Subcutaneous abdominal adipose tissue (tissue), 5 donors: ENCODE measurements around the gene KCNB1.
"Not testable (repeated sequence)": the region's sequence is repeated elsewhere in the genome, so short reads cannot be mapped to it uniquely, and the experiment has no call there.

ENCODE experiments used
- H3K27ac ChIP-seq: one replicate; pipeline ENCODE4 v1.7.0; 2013; ENCODE audit warnings: low read depth, mild to moderate bottlenecking, inconsistent platforms, low read length, moderate library complexity
- H3K27me3 ChIP-seq, 5 donors: one replicate each; pipeline ENCODE4 v1.7.0; 2013; ENCODE audit warnings: low read length in 5 of 5, inconsistent platforms in 1 of 5; ENCODE audit not compliant: control insufficient read depth in 5 of 5, insufficient read depth in 4 of 5
- H3K36me3 ChIP-seq, 5 donors: one replicate each; pipeline ENCODE4 v1.7.0; 2013; ENCODE audit warnings: low read length in 5 of 5; ENCODE audit not compliant: control insufficient read depth in 5 of 5, insufficient read depth in 5 of 5
- H3K4me1 ChIP-seq, 5 donors: one replicate each; pipeline ENCODE4 v1.7.0; 2013; ENCODE audit warnings: low read length in 5 of 5, mild to moderate bottlenecking in 3 of 5, moderate library complexity in 1 of 5; ENCODE audit not compliant: control insufficient read depth in 5 of 5, insufficient read depth in 5 of 5
- H3K4me3 ChIP-seq, 5 donors: one replicate each; pipeline ENCODE4 v1.7.0; 2013; ENCODE audit warnings: low read length in 5 of 5, low read depth in 1 of 5
- H3K9ac ChIP-seq, 5 donors: one replicate each; pipeline ENCODE4 v1.7.0; 2013; ENCODE audit warnings: low read length in 5 of 5, mild to moderate bottlenecking in 4 of 5, moderate library complexity in 3 of 5
- H3K9me3 ChIP-seq, 5 donors: one replicate each; pipeline ENCODE4 v1.7.0; 2013; ENCODE audit warnings: low read length in 5 of 5; ENCODE audit not compliant: control insufficient read depth in 5 of 5
- donor health status: healthy.
- donor health status: healthy.
- donor health status: healthy.
- donor health status: healthy.
- donor health status: healthy.

KCNB1 gene

GRCh38 chr20:49418809-49419208 lies 63.7 kb downstream of the KCNB1 start:
- Histone ChIP-seq H3K36me3 (no peaks in the 10 kb centered on the region), H3K4me3 (no peak overlapping the region), H3K9me3 (no peaks in the 10 kb centered on the region), H3K4me1 (peaks cover 4 to 24% (median 21%) of the 10 kb centered on the region in 5 donors), H3K27me3 (peaks cover 0 to 2% (median 0%) of the 10 kb centered on the region in 5 donors), H3K9ac (no peak overlapping the region), H3K27ac (no peak overlapping the region)

- no peak overlapping the region for H3K4me3 ChIP-seq
- no peaks in the 10 kb centered on the region for H3K9me3 ChIP-seq
- no peaks in the 10 kb centered on the region for H3K36me3 ChIP-seq
- H3K27ac ChIP-seq = no peak overlapping the region
- no peak overlapping the region for H3K9ac ChIP-seq
- peaks cover 0 to 2% (median 0%) of the 10 kb centered on the region in 5 donors for H3K27me3 ChIP-seq
- H3K4me1 ChIP-seq = peaks cover 4 to 21% (median 19%) of the 10 kb centered on the region in 5 donors
Observed at GRCh38 chr20:49417843-49418555, 64.5 kb downstream of the KCNB1 start.

- Histone ChIP-seq H3K4me3 (no peak overlapping the region), H3K9ac (no peak overlapping the region), H3K27me3 (peaks cover 0 to 2% (median 0%) of the 10 kb centered on the region in 5 donors), H3K4me1 (peaks cover 0 to 14% (median 4%) of the 10 kb centered on the region in 5 donors), H3K36me3 (no peaks in the 10 kb centered on the region), H3K27ac (no peak overlapping the region), H3K9me3 (no peaks in the 10 kb centered on the region)
Observed at GRCh38 chr20:49415668-49416044, 66.8 kb downstream of the KCNB1 start.

DNA sequence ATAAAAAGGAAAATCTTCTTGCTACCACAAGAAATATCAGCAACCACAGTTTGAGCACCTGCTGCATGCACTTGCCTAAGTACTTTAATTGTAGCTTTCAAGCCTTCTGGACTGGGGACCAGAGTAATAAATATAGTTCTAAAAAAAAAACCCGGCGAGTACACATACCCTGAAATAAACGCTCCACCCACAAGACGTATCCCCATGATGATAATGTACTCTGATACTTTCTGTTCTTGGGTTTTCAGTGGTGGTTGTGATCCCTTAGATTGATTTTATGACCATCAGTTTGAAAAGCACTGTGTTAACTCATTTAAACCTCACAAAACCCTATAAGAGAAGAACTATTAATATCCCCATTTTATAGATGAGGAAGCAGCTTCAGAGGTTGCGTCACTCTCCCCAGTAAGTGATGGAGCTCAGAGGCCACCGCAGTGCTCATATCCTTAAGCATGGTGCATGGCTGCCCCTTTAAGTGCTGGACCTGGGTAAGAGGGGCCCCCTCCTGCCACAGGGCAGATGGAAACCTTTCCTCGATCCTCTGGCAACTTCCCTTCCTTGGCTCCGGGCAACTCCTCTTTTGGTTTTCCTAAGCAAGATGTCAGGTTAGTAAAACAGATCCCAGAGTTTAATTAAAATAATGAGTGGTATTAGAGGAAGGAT lies 67.3 kb downstream of the KCNB1 start:
- no peak overlapping the region for H3K27ac ChIP-seq
- H3K36me3 ChIP-seq = no peaks in the 10 kb centered on the region
- H3K4me1 ChIP-seq = peaks cover 0 to 11% (median 0%) of the 10 kb centered on the region in 5 donors
- no peak overlapping the region for H3K4me3 ChIP-seq
- H3K27me3 ChIP-seq = peaks cover 0 to 2% (median 0%) of the 10 kb centered on the region in 5 donors
- no peaks in the 10 kb centered on the region for H3K9me3 ChIP-seq
- H3K9ac ChIP-seq = no peak overlapping the region

GRCh38 chr20:49413677-49414076 lies 68.8 kb downstream of the KCNB1 start:
- Histone ChIP-seq H3K9ac (no peak overlapping the region), H3K36me3 (no peaks in the 10 kb centered on the region), H3K9me3 (no peaks in the 10 kb centered on the region), H3K4me3 (no peak overlapping the region), H3K27ac (no peak overlapping the region), H3K4me1 (peaks cover 0 to 9% (median 4%) of the 10 kb centered on the region in 5 donors), H3K27me3 (peaks cover 0 to 2% (median 0%) of the 10 kb centered on the region in 5 donors)

DNA sequence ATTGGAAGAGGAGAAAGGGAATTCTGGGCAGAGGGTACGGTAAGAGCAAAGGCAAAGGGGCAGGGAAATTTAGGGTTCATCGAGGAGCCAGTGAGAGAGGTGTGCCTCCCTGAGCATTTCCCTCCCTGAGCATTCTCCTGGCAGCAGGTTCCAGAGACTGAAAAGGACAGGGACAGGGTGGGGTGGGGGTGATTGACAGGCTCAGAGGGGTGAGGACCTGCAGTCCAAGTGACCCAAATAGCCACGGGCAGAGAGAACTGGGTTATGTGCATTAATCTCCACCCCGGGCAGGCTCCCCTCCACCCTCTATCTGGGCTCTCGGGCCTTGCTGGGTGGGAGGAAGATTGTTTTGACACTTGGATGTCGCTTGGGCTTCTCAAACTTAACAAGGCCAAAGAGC lies 69.5 kb downstream of the KCNB1 start:
- Histone ChIP-seq H3K27me3 (peaks cover 0 to 2% (median 0%) of the 10 kb centered on the region in 5 donors), H3K36me3 (no peaks in the 10 kb centered on the region), H3K9ac (no peak overlapping the region), H3K4me3 (no peak overlapping the region), H3K4me1 (peaks cover 0 to 8% (median 4%) of the 10 kb centered on the region in 5 donors), H3K9me3 (no peaks in the 10 kb centered on the region), H3K27ac (no peak overlapping the region)

DNA sequence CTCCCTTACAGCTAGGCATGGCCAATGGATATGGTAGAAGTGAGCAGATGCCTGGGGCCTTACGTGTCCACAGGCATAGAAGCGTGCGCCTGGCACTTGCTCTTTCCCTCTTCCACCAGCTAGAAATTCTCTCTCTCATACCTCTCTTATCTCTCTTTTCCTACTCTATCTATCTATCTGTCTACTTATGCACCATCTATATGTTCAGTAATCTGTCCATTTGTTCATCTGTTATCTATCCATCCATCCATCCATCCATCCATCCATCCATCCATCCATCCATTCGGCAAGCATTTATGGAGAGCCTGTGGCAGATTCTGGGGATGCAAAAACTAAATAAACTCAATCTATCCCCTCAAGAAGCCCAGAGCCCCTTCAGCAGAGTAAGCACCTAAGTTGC lies 70.2 kb downstream of the KCNB1 start:
- no peak overlapping the region for H3K27ac ChIP-seq
- no peak overlapping the region for H3K9ac ChIP-seq
- peaks cover 0 to 8% (median 4%) of the 10 kb centered on the region in 5 donors for H3K4me1 ChIP-seq
- no peaks in the 10 kb centered on the region for H3K36me3 ChIP-seq
- no peaks in the 10 kb centered on the region for H3K9me3 ChIP-seq
- peaks cover 0 to 2% (median 0%) of the 10 kb centered on the region in 5 donors for H3K27me3 ChIP-seq
- no peak overlapping the region for H3K4me3 ChIP-seq

DNA sequence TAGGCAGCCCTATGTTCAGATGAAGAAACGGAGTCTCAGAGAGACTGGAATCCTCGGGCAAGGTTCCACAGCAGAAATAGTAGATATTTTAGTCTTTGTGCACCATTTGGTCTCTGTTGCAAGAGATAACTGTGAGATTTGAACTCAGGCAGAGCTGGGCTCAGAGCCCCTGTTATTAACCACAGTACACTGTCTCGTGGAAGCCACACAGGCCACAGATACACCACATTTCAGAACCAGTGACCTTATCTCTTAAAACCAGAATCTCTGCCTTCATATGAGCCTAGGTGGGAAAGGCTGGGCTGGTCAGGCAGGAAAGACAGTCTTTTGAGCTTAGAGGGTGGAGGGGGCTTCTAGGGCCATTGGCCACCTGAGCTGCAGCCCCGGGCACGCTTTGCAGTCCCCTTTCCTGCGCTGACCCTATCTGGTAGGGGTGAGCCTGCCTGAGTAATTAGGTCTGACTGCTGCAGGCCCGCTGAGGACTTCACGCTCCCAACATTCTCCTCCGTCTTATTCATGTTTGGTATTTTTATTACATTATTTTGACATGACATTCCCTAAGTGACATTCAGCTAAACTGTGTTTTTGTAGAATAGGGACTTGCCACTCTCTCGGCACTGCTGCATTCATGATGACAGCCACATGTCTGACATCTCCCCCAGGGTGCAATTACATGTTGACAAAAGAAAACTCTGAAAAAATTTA lies 71.1 kb downstream of the KCNB1 start:
- no peak overlapping the region for H3K27ac ChIP-seq
- no peaks in the 10 kb centered on the region for H3K36me3 ChIP-seq
- H3K27me3 ChIP-seq = peaks cover 0 to 2% (median 0%) of the 10 kb centered on the region in 5 donors
- no peaks in the 10 kb centered on the region for H3K9me3 ChIP-seq
- H3K4me1 ChIP-seq = peaks cover 0 to 8% (median 4%) of the 10 kb centered on the region in 5 donors
- H3K4me3 ChIP-seq = no peak overlapping the region
- H3K9ac ChIP-seq = no peak overlapping the region

GRCh38 chr20:49409975-49410621 lies 72.4 kb downstream of the KCNB1 start:
- H3K9ac ChIP-seq, H3K27ac ChIP-seq, H3K36me3 ChIP-seq, H3K4me1 ChIP-seq, H3K4me3 ChIP-seq, H3K9me3 ChIP-seq, H3K27me3 ChIP-seq: not testable (repeated sequence)
